Stimulated activated CD8-positive, alpha-beta memory T cell treated with anti-CD3 and anti-CD28 coated beads, Interleukin-15, amount 100 ng/mL, for 1 hour (primary cell): ENCODE data around the gene ANKIB1.

Source experiments
- DNase-seq: peaks from one replicate; pipeline ENCODE4 v3.0.0-alpha.2; 2020; ENCODE audit warnings: low read depth

ANKIB1 gene

GRCh38 chr7:92266415-92267241 lies 20.9 kb downstream of the ANKIB1 start:
- DNase-seq, result no peak

GRCh38 chr7:92268921-92269320 lies 23.1 kb downstream of the ANKIB1 start:
- no peak for DNase-seq

- DNase-seq, result no peak
Measured at GRCh38 chr7:92275327-92275726, 29.6 kb downstream of the ANKIB1 start.

- DNase-seq, result no peak
Measured at GRCh38 chr7:92276460-92276864, 30.7 kb downstream of the ANKIB1 start.

- DNase-seq, result no peak
Measured at GRCh38 chr7:92279396-92280031, 33.7 kb downstream of the ANKIB1 start.

- DNase-seq, result no peak
Measured at GRCh38 chr7:92281031-92281430, 35.3 kb downstream of the ANKIB1 start.

GRCh38 chr7:92282221-92282814 lies 36.5 kb downstream of the ANKIB1 start:
- no peak for DNase-seq

- DNase-seq, result no peak
Measured at GRCh38 chr7:92282930-92283329, 37.2 kb downstream of the ANKIB1 start.

- DNase-seq, result no peak
Measured at GRCh38 chr7:92289321-92289720, 43.5 kb downstream of the ANKIB1 start.

- no peak for DNase-seq
Measured at GRCh38 chr7:92292981-92293380, 47.2 kb downstream of the ANKIB1 start.

- no peak for DNase-seq
Measured at GRCh38 chr7:92293896-92294590, 48.3 kb downstream of the ANKIB1 start.

GRCh38 chr7:92295391-92295790 lies 49.6 kb downstream of the ANKIB1 start:
- DNase-seq, result no peak

GRCh38 chr7:92296235-92296634 lies 50.5 kb downstream of the ANKIB1 start:
- DNase-seq, result no peak

GRCh38 chr7:92296880-92297445 lies 51.2 kb downstream of the ANKIB1 start:
- no peak for DNase-seq

GRCh38 chr7:92297736-92298135 lies 52.0 kb downstream of the ANKIB1 start:
- DNase-seq, result no peak

GRCh38 chr7:92303761-92304160 lies 58.0 kb downstream of the ANKIB1 start:
- no peak for DNase-seq

- no peak for DNase-seq
Measured at GRCh38 chr7:92304406-92304893, 58.7 kb downstream of the ANKIB1 start.

- DNase-seq, result no peak
Measured at GRCh38 chr7:92306153-92306552, 60.4 kb downstream of the ANKIB1 start.

- DNase-seq, result no peak
Measured at GRCh38 chr7:92313055-92313454, 67.3 kb downstream of the ANKIB1 start.

- no peak for DNase-seq
Measured at GRCh38 chr7:92319243-92319642, 73.5 kb downstream of the ANKIB1 start.

- DNase-seq, result no peak
Measured at GRCh38 chr7:92325173-92325572, 79.4 kb downstream of the ANKIB1 start.

- DNase-seq, result no peak
Measured at GRCh38 chr7:92325858-92326257, 80.1 kb downstream of the ANKIB1 start.
